BLaER1 treated with 17β-estradiol and CSF1 and Interleukin-3, amounts not matched to agents 10 nM and 100 nM (cell line): ENCODE results near the gene TXNL4B.

ENCODE experiments used
- H3K27ac ChIP-seq, 11 experiments: shearing (Covaris generic); formaldehyde crosslinking; 2 replicates each; pipeline ENCODE4 v1.8.1; 2022
- H3K27me3 ChIP-seq, 11 experiments: shearing (Covaris generic); formaldehyde crosslinking; 2 replicates each; pipeline ENCODE4 v1.8.1; 2022
- H3K36me3 ChIP-seq, 11 experiments: shearing (Covaris generic); formaldehyde crosslinking; 2 replicates each; pipeline ENCODE4 v1.8.1; 2022
- H3K4me1 ChIP-seq, 10 experiments: shearing (Covaris generic); formaldehyde crosslinking; 2 replicates each; pipeline ENCODE4 v1.8.1; 2022
- H3K4me2 ChIP-seq, 11 experiments: shearing (Covaris generic); formaldehyde crosslinking; 2 replicates each; pipeline ENCODE4 v1.8.1; 2022
- H3K4me3 ChIP-seq, 10 experiments: shearing (Covaris generic); formaldehyde crosslinking; 2 replicates each; pipeline ENCODE4 v1.8.1; 2022
- H3K9ac ChIP-seq, 11 experiments: shearing (Covaris generic); formaldehyde crosslinking; 2 replicates each; pipeline ENCODE4 v1.8.1; 2022
- H3K9me3 ChIP-seq, 11 experiments: shearing (Covaris generic); formaldehyde crosslinking; replicated peaks in 1 of 11; 2 replicates each; pipeline ENCODE4 v1.8.1; 2022
- H4K20me1 ChIP-seq, 11 experiments: shearing (Covaris generic); formaldehyde crosslinking; 2 replicates each; pipeline ENCODE4 v1.8.1; 2022
- Cebpa-rat ChIP-seq, 11 experiments: shearing (Covaris generic); IDR thresholded peaks; 2 replicates each; pipeline ENCODE4 v1.8.1; 2022

Gene TXNL4B

GRCh38 chr16:72093448-72094265, at the start of gene TXNL4B, which contains the start of gene DHX38:
Gene TXNL4B, minus strand, starts transcription at chr16:72093620. Its CDS starts 2,871 bp downstream, at chr16:72090749.
Gene DHX38, plus strand, starts transcription at chr16:72093847. Its CDS starts 2,311 bp downstream, at chr16:72096158.
- peaks cover 31 to 42% (median 37%) of the 10 kb centered on the region in 10 experiments for H3K4me1 ChIP-seq
- no peaks in the 10 kb centered on the region for H3K9me3 ChIP-seq
- no peaks in the 10 kb centered on the region for H3K27me3 ChIP-seq
- H3K4me2 ChIP-seq: peak within 1 kb of the TSS; percentile 87 to 97 (median 94)
- H3K4me3 ChIP-seq: peak within 1 kb of the TSS; percentile 73 to 99 (median 90)
- no peak for TF ChIP-seq Cebpa-rat (IDR thresholded peaks at IDR 0.05)
- H3K27ac ChIP-seq: peak within 1 kb of the TSS; percentile 81 to 93 (median 90)
- H3K36me3 ChIP-seq: peaks cover 52 to 63% (median 56%) of the 10 kb centered on the region in 11 experiments
- peak within 1 kb of the TSS; percentile 81 to 95 (median 92) for H3K9ac ChIP-seq
- H4K20me1 ChIP-seq: peaks cover 8 to 87% (median 50%) of the 10 kb centered on the region in 11 experiments; a peak in 18 of 22 replicates

GRCh38 chr16:72142476-72142875, 49.1 kb upstream of the TXNL4B start:
- peaks cover 4 to 9% (median 7%) of the 10 kb centered on the region in 10 experiments; a peak in 13 of 20 replicates for H3K4me1 ChIP-seq
- no peak overlapping the region for H3K4me2 ChIP-seq
- no peak for TF ChIP-seq Cebpa-rat (IDR thresholded peaks at IDR 0.05)
- no peak overlapping the region for H3K9ac ChIP-seq
- no peak overlapping the region for H3K27ac ChIP-seq
- H3K27me3 ChIP-seq: no peaks in the 10 kb centered on the region
- 0 out of 22 replicates have a peak, but pooled peaks cover 0 to 5% (median 0%) of the 10 kb centered on the region in 11 experiments for H3K36me3 ChIP-seq
- peaks cover 4 to 13% (median 7%) of the 10 kb centered on the region in 11 experiments; a peak in 16 of 22 replicates for H3K9me3 ChIP-seq
- no peak overlapping the region for H3K4me3 ChIP-seq
- H4K20me1 ChIP-seq: no peaks in the 10 kb centered on the region

GRCh38 chr16:72139908-72140307, 46.5 kb upstream of the TXNL4B start:
- H3K27ac ChIP-seq: no peak overlapping the region

GRCh38 chr16:72138064-72138572, 44.7 kb upstream of the TXNL4B start:
- no peaks in the 10 kb centered on the region for H3K27me3 ChIP-seq
- H4K20me1 ChIP-seq: no peaks in the 10 kb centered on the region
- H3K4me1 ChIP-seq: peaks cover 0 to 9% (median 6%) of the 10 kb centered on the region in 10 experiments; a peak in 11 of 20 replicates
- peaks cover 0 to 5% (median 0%) of the 10 kb centered on the region in 11 experiments; a peak in 1 of 22 replicates for H3K36me3 ChIP-seq
- no peak overlapping the region for H3K4me3 ChIP-seq
- no peak overlapping the region for H3K27ac ChIP-seq
- H3K4me2 ChIP-seq: no peak overlapping the region
- no peak overlapping the region for H3K9ac ChIP-seq
- H3K9me3 ChIP-seq: peaks cover 0 to 5% (median 0%) of the 10 kb centered on the region in 11 experiments; a peak in 3 of 22 replicates
- no peak for TF ChIP-seq Cebpa-rat (IDR thresholded peaks at IDR 0.05)

More at GRCh38 chr16:72139908-72140307, 46.5 kb upstream of the TXNL4B start:
- Histone ChIP-seq H4K20me1 (no peaks in the 10 kb centered on the region), H3K4me3 (no peak overlapping the region), H3K4me1 (peaks cover 0 to 9% (median 5%) of the 10 kb centered on the region in 10 experiments; a peak in 7 of 20 replicates), H3K36me3 (peaks cover 0 to 5% (median 0%) of the 10 kb centered on the region in 11 experiments; a peak in 1 of 22 replicates), H3K4me2 (no peak overlapping the region), H3K27me3 (no peaks in the 10 kb centered on the region), H3K9ac (no peak overlapping the region), H3K9me3 (peaks cover 0 to 5% (median 0%) of the 10 kb centered on the region in 11 experiments; a peak in 3 of 22 replicates)
- TF ChIP-seq Cebpa-rat (IDR thresholded peaks at IDR 0.05): no peak

- Histone ChIP-seq H3K27ac (no peak overlapping the region), H4K20me1 (no peaks in the 10 kb centered on the region), H3K4me1 (peaks cover 0 to 13% (median 7%) of the 10 kb centered on the region in 10 experiments; a peak in 11 of 20 replicates), H3K4me2 (no peak overlapping the region), H3K36me3 (peaks cover 0 to 5% (median 0%) of the 10 kb centered on the region in 11 experiments; a peak in 1 of 22 replicates), H3K4me3 (no peak overlapping the region), H3K27me3 (no peaks in the 10 kb centered on the region), H3K9ac (no peak overlapping the region), H3K9me3 (peaks cover 0 to 5% (median 0%) of the 10 kb centered on the region in 11 experiments; a peak in 3 of 22 replicates)
- TF ChIP-seq Cebpa-rat (IDR thresholded peaks at IDR 0.05): no peak
These were observed 44.1 kb upstream of the TXNL4B start for GRCh38 chr16:72137380-72138063.

GRCh38 chr16:72134507-72134906, 41.1 kb upstream of the TXNL4B start:
- Histone ChIP-seq H3K27me3 (no peaks in the 10 kb centered on the region), H3K4me3 (no peak overlapping the region)

GRCh38 chr16:72132726-72133125, 39.3 kb upstream of the TXNL4B start:
- Histone ChIP-seq H3K36me3 (peaks cover 0 to 8% (median 0%) of the 10 kb centered on the region in 11 experiments; a peak in 4 of 22 replicates), H3K9me3 (no peaks in the 10 kb centered on the region), H4K20me1 (no peaks in the 10 kb centered on the region), H3K4me2 (peak overlapping the region in 2 of 11 experiments; percentile 52 to 65; a peak in 4 of 22 replicates), H3K4me1 (peaks cover 0 to 61% (median 0%) of the 10 kb centered on the region in 10 experiments; a peak in 6 of 20 replicates), H3K9ac (no peak overlapping the region), H3K4me3 (no peak overlapping the region), H3K27me3 (no peaks in the 10 kb centered on the region), H3K27ac (peak overlapping the region in 2 of 11 experiments; percentile 24 to 62; a peak in 2 of 22 replicates)
- no peak for TF ChIP-seq Cebpa-rat (IDR thresholded peaks at IDR 0.05)

More at GRCh38 chr16:72134507-72134906, 41.1 kb upstream of the TXNL4B start:
- Histone ChIP-seq H4K20me1 (no peaks in the 10 kb centered on the region), H3K9ac (no peak overlapping the region), H3K9me3 (no peaks in the 10 kb centered on the region), H3K4me2 (no peak overlapping the region), H3K4me1 (peaks cover 0 to 43% (median 8%) of the 10 kb centered on the region in 10 experiments; a peak in 13 of 20 replicates), H3K36me3 (peaks cover 0 to 3% (median 0%) of the 10 kb centered on the region in 11 experiments; a peak in 1 of 22 replicates), H3K27ac (no peak overlapping the region)
- no peak for TF ChIP-seq Cebpa-rat (IDR thresholded peaks at IDR 0.05)

- Histone ChIP-seq H3K27ac (peak overlapping the region in 3 of 11 experiments; percentile 22 to 62 (median 59); a peak in 4 of 22 replicates), H3K4me2 (peak overlapping the region in 3 of 11 experiments; percentile 41 to 65 (median 52); a peak in 6 of 22 replicates), H3K4me3 (no peak overlapping the region), H4K20me1 (no peaks in the 10 kb centered on the region), H3K4me1 (peaks cover 0 to 77% (median 8%) of the 10 kb centered on the region in 10 experiments; a peak in 16 of 20 replicates), H3K9ac (peak overlapping the region in 2 of 11 experiments; percentile 11 to 33; a peak in 3 of 22 replicates), H3K36me3 (peaks cover 0 to 8% (median 0%) of the 10 kb centered on the region in 11 experiments; a peak in 3 of 22 replicates), H3K9me3 (no peaks in the 10 kb centered on the region), H3K27me3 (no peaks in the 10 kb centered on the region)
- TF ChIP-seq Cebpa-rat (IDR thresholded peaks at IDR 0.05): no peak
These were observed 37.6 kb upstream of the TXNL4B start for GRCh38 chr16:72131036-72131435.
